A204.1 (cell line): ENCODE data around the gene RNF39.

ENCODE experiments used
- FAIRE-seq: peaks from 2 replicates; lab custom pipeline; 2012; peaks lifted over from hg19 to GRCh38; lab: Jason Lieb, UNC

The RNF39 gene

GRCh38 chr6:30096829-30097228 lies 21.3 kb upstream of the RNF39 start:
- no peak for FAIRE-seq

- no peak for FAIRE-seq
These were observed 18.5 kb upstream of the RNF39 start for GRCh38 chr6:30093951-30094661.

GRCh38 chr6:30092852-30093543 lies 17.4 kb upstream of the RNF39 start:
- no peak for FAIRE-seq

GRCh38 chr6:30091577-30092381 lies 16.2 kb upstream of the RNF39 start:
- no peak for FAIRE-seq

GRCh38 chr6:30087876-30088275 lies 12.3 kb upstream of the RNF39 start:
- FAIRE-seq: no peak

- no peak for FAIRE-seq
These were observed 1.6 kb upstream of the RNF39 start for GRCh38 chr6:30077218-30077617.

- FAIRE-seq: no peak
These were observed 492 bp upstream of the RNF39 start for GRCh38 chr6:30075790-30076732.

GRCh38 chr6:30074331-30075093 lies 1.1 kb downstream of the RNF39 start:
- no peak for FAIRE-seq

- no peak for FAIRE-seq
These were observed 1.9 kb downstream of the RNF39 start for GRCh38 chr6:30073489-30074235.

GRCh38 chr6:30071858-30072257 lies 3.7 kb downstream of the RNF39 start:
- FAIRE-seq: no peak

GRCh38 chr6:30071081-30071818 lies 4.3 kb downstream of the RNF39 start:
- no peak for FAIRE-seq

- no peak for FAIRE-seq
These were observed 8.0 kb downstream of the RNF39 start for GRCh38 chr6:30067460-30068139.

- peak; percentile 98 for FAIRE-seq
These were observed 8.8 kb downstream of the RNF39 start, which contains the start of gene PPP1R11 for GRCh38 chr6:30066577-30067459. TSS of gene PPP1R11 (plus strand) at chr6:30067198. CDS start at chr6:30067411, 213 bp downstream.

GRCh38 chr6:30066082-30066481 lies 9.5 kb downstream of the RNF39 start:
- no peak for FAIRE-seq

GRCh38 chr6:30063315-30063714 lies 12.3 kb downstream of the RNF39 start:
- peak; percentile 23 for FAIRE-seq

- FAIRE-seq: no peak
These were observed 12.9 kb downstream of the RNF39 start for GRCh38 chr6:30062471-30063178.

GRCh38 chr6:30061858-30062458 lies 13.6 kb downstream of the RNF39 start:
- FAIRE-seq: no peak
